Left forelimb (tissue), 1 donor: ENCODE results near the gene HSPG2.

Experiments
- DNase-seq: peaks from one replicate; pipeline ENCODE4 v3.0.0-alpha.2; 2018; ENCODE audit warnings: low spot score

Gene HSPG2

DNA sequence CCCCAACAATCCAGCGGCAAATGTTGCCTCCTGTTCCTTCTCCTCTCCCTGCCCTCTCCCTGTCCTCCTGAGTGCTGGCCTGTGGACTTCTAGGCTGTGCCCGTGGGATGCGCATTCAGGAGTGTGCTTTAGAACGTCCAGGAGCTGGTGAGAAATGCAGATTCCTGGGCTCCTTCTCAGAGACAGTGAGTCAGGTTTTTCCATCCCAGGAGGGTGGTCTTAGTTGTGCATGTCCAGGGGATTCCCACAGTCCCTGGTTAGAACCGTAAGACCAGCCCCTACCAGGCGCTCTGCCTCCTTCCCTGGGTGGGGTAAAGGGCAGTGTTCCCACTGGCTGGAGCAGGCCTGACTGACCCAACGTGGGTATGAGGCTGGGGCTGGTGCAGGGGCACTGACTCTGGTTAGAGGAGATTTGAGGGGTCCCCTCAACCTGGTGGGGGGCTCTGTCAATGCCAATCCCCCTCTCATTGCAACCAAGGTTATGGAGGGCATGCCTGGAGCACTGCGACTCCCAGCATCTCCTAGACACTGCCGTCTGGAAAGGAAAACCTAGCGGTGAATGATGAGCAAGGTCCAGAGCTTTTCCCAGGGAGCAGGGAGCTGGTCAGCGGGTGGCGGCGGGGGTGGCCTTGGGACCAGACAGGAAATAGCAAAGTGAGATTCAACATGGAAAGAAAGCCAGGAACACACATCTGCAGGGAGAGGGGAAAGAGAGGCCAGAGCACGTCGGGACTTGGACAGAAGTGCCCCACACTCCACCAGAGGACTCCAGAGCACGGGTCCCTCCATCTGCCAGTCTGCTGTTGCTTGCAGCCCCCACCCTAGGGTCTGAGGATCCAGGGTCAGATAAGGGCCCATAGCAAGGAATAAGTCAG is 38.5 kb downstream of the HSPG2 start:
- no peak for DNase-seq

DNA sequence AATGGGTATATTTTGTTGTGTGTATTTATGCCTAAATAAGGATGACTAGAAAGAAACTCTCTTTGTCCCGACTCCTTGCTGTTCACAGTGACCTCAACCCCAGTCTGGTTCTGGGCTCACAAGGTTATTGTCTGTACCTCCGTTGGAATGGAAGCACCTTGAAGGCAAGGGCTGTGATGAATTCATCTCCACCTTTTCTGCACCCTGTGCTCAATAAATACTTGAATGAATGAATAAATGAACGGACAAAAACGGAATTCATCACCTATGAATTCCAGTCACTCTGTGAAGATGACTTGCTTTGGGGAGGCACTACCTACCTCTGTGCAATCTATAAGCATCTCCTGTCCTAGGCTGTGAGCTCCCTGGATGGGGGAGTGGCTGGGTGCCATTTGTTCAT is 39.3 kb downstream of the HSPG2 start:
- DNase-seq: no peak

DNA sequence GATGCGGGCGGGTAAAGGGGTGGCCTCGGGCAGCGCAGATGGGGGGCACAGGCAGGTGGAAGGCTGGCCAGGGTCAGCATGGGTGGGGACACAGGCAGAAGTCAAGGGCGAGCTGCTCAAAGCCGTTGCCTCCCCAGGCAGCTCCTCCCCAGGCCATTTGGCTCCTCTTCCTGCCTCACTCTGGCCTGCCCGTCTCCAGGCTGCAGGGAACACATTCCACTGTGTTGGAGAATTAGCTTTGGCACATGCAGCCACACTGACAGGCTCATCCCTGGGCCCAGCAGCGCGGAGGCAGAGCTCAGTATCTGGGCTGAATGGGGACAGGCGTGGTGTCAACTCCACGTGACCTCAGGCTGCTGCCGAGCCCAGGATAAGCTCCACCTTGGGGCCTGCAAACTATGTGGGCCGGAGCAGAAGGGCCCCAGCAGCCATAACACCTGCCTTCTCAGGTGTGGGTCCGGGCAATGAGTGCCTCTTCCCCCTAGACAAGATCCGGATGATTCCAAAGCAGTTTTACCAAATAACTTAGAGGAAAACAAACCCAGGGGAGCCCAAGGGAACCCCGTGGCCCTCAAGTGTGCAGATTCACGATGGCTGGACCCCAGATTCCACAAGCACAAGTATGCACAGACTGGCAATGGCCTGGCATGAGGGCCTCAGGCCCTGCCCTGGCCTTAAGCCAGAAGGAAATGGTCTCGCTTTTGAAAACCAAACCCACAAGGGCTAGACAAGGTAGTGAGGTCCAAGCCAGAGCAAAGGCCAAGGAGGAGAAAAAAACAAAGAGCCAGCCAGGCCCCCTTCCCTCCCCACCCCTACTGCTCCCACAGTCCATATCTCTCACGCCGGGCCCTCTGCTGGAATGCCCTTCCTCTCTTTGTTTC is 40.2 kb downstream of the HSPG2 start:
- peak; percentile 76 for DNase-seq

DNA sequence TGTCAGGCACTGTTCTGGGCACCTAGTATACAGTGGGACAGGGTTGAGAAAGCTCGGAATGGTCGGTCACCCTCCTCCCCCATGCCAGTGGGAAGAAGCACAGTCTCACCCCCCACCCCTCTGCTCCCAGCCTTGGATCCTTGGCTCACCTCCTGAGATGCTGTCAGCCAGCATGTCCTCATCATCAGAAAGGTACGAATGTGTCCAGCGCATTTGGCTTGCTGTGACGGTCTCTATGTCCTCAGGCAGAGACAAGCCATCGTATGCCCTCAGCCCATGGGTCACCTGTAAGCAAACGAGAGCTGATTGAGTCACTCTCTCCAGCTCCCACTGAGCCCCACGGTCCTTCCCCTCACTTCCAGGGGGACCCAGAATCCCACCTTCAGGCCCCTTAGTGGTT is 41.1 kb downstream of the HSPG2 start:
- DNase-seq: no peak

DNA sequence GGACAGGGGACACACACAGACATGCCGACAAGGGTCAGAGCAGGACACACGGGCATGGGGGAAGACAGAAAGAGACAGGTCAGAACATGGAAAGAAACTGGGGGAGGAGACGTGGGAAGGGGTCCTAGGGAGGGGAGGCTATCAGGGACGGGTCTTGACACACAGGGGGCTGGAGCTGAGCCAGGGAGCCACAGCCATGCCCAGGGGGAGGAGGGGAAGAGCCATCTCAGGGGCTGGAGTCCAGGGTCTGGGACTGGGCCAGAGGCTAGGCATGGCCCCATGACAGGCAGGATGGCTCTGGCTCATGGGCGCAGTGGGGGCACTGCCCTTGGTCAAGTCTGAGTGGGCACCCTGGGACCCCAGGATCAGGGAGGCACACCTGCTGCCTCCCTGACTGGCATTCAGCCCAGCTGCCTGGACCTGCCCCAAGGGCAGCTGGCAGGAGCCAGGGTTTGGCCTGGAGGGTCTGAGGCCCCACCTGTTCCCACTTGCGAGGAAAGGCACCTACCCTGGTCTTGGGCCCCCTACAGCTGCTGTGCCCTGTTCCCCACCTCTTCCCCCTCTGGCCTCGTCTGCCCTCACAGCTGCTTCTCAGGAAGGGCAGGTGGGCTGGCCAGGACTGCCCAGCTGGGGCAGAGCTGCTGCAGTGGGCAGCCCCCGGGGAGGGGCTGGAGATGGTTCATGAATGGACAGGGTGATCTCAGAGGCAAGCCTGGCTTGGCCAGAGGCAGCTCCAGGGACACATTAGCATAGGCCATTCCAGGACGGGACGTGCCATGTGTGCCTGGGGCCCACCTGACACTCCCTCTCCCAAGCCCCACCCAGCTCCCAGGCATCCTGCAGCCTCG is 42.9 kb downstream of the HSPG2 start:
- no peak for DNase-seq

DNA sequence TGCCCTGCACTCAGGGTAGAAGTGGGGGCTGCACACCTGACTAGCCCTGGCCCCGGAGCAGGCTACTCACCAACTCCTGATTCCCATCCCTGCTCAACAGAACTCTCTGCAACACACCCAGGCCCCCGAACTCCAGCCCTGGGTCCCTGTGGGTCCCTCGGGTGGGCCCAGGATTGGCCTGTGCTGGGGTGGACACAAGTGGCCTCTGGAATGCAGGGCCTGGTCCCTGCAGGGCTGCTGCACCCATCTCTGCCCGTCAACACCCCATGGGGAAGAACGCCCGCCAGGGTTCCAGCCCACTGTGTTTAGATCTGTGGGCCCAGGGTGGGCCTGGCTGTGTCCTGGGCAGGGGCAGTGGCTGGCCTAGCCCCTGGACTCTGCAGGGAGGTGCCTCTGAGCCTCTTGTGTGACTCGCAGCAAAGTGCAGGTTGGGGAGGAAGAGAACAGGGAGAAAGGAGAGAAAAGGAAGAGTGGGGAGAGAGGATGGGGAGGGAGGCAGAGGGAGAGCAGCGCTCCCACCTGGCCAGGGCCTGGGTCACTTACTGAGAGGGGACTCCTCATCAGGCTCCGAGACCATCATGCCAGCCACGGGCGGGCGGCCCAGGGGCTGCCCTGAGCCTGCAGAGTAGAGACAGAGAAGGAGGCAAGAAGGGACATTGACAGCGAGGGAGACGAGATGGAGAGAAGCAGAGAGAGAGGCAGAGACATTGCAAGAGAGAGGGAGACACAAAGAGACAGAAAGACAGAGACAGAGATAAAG is 43.9 kb downstream of the HSPG2 start:
- DNase-seq: no peak

DNA sequence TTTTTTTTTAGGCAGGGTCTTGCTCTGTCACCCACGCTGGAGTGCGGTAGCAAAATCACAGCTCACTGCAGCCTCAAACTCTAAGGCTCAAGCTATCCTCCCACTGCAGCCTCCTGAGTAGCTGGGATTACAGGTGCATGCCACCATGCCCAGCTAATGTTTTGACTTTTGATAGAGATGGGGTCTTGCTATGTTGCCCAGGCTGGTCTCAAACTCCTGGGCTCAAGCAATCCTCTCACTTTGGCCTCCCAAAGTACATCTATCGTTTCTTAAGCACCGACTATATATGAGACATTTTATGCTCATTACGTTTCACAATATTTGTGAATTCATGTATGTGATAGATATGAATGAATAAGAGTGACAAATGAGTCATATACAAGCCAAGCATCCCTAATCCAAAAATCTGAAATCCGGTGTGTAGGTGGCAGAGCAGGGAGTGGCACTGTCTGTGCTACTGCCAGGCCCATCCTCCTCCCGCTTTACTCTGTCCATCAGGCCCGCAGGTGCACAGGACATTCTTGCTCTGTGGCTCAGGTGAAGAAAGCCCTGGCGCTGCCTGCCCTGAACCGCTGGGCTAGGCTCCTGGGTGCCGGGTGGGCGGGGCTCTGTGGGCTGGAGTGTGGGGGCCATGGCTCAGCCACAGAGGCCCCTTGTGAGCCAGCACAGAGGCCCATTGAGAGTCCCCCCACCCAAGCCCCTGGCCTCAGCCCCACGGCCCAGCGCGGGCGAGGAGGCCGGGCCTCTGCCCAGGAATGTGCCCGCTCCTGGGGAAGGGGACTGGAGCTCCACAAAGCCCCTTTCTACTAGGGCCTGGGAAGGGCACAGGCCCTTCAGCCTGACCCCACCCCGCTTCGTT is 45.3 kb downstream of the HSPG2 start:
- DNase-seq: no peak

DNA sequence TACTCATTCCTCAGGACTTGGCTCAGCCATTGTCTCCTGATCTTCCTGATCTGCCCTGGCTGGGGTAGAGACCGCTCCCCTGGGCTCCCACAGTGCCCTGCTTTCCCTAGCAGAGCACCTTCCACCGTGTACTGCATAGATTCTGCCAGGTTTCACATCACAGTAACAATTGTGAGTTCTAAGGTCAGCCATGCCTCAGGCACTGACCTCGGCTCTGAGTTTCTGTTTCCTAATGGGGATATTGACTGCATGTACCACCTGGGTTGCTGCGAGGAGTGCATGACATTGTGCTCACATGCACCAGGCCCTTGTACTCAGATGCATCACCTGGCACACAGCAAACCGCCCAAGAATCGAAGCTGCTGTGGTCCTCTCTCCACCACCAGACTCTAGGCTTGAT is 46.0 kb downstream of the HSPG2 start:
- no peak for DNase-seq

DNA sequence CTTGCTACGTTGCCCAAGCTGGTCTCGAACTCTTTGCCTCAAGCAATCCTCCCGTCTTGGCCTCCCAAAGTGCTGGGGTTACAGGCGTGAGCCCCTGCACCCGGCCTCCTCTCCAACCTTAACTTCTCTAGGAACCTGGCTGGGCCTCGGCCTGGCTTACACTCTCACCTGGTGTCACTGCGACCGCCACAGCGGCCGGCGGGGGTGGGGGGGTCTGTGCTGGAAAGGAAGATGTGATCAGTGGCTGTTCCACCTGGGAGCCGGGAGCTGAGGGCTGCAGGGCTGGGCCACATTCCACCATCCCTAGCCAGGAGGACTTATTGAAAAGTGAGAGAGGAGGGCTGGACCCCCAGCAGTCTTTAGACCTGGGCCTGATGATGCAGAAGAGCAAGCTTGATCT is 48.6 kb downstream of the HSPG2 start:
- DNase-seq: no peak

DNA sequence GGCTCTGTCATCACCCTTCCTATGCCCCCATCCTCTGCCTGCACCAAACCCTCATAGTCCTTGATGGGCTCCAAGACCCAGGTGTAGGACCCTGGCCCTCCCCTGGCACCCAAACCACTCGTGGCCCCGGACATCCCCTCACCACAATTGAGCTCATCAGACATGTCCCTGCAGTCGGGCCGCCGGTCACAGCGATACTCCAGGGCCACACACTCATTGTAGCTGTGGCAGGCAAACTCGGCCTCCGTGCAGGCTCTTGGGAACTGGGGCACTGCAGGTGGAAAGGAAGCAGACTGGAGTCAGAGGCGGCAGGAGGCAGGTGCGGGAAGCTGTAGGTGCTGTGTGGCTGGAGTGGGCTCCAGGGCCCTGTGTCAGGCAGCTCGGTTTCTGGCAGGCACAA is 49.3 kb downstream of the HSPG2 start:
- DNase-seq: no peak

DNA sequence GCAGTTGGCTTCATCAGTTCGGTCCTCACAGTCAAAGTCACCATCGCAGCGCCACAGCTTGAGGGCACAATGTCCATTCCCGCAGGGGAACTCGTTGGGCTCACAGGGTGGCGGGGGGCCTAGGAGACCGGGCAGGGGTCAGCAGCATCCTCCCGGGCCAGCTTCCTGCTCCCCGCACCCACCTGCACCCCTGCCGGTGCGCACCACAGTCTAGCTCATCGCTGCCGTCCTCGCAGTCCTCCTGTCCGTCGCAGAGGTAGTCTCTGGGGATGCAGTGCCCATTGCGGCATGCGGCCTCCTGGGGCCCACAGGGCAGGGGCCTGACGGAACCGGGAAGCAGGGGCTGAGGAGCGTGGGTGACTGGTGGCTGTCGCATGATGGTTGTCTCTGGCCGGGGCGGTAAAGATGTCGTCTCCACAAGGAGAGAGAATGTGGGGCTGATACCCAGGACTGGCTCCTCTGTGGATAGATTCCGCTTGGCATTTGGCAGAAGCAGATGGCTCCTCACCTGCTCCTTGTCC is 49.8 kb downstream of the HSPG2 start:
- no peak for DNase-seq

DNA sequence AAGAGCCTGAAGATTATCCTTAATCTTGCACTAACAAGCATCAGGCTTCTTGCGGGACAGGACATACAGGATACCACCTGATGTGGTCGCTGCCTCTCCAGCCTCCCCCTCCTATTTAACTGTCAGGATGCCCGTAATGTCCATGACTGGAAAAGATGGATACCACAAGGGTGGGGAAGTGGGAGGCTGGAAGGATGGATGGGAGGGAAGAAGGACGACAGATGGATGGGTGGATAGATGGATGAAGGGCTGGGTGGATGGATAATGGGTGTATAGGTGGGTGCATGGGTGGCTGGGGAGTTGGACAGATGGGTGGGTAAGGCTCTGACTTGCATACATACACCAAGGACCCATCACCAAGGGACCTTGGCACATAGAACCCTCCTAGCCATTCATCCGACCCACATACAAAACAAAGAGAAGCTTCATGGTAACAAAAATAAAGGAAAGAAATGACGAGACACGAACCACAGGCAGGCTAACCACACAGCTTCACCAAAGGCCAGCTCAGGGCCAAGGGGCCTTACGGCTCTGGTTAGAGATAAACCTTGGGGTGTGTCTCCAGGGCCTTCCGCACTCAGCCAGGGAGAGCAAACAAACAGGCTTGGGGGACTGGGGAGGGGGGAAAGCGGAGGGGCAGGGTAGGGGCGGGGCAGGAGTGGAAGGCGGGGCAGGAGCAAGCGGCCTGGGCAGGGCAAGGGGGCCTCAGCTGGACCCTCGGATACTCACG is 50.5 kb downstream of the HSPG2 start:
- DNase-seq: no peak

DNA sequence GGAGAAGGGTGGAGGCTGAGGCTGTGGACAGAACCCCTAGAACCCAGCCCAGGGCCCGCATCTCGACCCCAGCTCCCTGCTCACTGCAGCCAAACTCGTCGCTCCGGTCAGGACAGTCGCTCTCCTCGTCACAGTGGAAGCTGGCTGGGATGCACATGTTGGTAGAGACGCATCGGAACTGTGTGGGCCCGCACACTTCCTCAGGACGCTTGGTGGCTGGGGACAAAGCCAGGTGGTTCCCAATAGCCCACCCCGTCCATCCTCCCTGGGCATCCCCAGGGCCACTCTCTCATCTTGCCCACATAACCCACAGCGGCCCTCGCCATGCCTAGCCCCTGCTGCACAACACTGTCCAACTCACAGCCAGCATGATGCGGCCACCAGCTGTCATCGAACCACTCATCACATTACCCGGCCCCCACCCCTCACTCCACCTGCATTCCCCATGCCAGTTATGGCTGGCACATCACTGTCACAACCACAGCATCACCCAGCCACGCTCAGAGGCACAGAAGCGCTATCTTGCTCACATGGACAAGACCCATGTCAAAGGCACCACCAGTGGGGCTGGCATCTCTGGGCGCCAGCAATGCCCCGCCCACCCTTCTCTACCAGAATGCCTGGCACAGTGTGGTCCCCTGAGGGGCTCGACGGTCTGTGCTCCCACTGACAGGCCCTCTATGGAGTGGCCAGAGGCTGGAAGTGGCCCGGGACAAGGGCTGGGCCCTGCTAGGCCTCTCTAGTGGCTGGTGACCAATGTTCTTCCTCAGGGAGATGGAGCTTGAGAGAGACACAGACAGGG is 51.7 kb downstream of the HSPG2 start:
- DNase-seq: no peak

DNA sequence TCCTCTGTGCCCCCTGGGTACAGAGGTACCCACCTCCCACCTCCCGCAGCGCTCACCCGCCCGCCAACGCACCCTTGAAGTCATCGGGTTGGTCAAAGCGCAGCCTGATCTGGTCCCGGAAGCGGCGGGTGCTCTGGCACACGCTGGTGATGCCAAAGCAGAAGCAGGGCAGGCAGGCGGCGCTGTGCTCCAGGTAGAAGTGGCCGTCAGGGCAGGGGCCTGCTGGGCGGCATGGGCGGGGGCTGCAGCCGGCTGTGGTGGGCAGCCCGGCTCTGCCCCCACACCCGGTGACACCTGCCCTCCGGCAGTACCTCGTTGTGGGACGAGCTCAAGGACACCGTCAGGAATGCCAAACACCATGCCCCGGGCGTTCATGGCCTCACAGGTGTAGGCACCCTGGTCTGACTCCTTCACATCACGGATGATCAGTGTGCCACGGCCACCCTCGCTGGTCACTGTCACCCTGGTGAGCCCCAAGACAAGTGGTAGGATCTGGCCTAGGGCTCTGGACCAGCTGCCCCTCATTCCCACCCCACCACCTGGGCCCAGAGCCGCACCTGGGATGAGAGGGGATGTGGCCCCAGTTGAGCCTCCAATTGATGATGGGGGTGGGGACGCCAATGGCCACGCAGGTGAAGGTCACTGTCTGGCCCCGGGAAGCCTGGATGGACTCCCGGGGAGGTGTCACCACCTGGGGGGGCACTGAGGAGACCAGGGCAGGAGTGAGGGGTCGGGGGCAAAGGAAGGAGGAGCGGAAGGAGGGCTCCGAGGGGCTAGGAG is 52.5 kb downstream of the HSPG2 start:
- no peak for DNase-seq

DNA sequence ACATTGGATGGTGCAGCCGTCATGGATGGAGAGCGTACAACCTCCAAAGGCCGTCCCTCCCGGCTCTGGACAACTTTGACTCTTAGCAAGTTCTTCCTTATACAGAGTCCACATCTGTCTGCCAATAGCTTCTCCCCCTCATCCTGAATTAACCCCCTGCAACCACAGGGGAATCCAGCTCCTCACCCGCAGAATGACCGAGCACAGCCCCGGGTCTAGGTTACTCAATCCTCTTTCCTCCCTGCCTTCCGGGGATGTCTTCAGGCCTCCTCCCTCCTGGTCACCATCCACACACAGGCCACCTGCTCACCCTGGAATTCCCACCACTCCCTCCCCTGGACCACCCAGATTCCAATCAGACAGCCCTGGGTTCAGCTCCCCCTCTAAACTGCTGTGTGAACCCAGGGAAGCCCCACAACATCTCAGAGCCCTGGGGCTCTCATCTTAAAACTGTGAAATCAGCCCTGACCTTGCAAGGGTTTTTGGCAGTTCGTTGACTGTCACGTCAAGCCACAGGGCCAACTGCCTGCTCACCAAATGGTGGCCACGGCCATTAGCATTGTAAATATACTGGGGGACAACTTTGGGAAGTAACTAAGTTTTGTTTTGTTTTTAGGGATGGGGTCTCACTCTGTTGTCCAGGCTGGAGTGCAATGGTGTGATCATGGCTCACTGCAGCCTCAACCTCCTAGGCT is 54.2 kb downstream of the HSPG2 start:
- DNase-seq: no peak

DNA sequence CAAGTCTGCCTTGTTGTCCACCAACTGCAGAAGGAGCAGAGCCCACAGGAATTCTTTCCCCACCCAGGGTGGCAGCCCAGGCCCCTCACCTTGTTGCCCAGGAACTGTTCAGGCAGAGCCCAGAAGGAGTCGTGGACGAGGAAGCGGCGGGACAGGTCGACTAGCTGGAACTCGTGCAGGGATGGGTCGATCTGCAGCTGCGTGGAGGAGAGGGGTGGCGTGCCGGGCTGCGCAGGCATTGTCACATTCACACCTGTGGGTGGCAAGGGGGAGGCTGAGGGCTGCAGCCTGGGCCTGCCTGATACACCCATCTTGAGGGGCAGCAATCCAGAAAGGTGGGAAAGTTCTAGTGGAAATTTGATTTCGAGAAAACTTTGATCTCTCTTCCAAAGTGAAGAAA is 55.9 kb downstream of the HSPG2 start:
- DNase-seq: no peak

DNA sequence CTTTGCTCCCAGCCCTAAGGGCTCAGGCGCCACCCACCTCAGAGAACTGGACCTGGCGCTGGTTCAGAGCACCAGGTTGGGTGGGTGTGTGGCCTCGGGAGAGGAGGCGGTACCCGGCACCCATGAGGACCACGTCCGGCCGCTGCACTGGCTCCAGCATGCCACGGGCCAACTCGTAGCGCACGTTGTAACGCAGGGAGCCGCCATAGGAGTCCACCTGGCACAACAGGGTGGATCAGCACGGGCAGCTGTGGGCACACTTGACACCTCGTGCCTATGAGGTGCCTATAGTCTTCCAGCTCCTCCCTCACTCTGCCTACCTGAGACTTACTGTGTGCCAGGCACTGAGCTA is 56.5 kb downstream of the HSPG2 start:
- DNase-seq: no peak
